Measurements from ENCODE around the gene SETX.

SETX gene

GRCh38 chr9:132238992-132239391, 115.8 kb downstream of the SETX start:
- no peak for DNase-seq

GRCh38 chr9:132238026-132238972, 116.5 kb downstream of the SETX start:
- no peak for DNase-seq

GRCh38 chr9:132237481-132237880, 117.3 kb downstream of the SETX start:
- DNase-seq: no peak

GRCh38 chr9:132236662-132237311, 118.0 kb downstream of the SETX start:
- DNase-seq: no peak

- DNase-seq: no peak
These were observed 118.7 kb downstream of the SETX start for GRCh38 chr9:132235894-132236661.

- DNase-seq: no peak
These were observed 119.7 kb downstream of the SETX start for GRCh38 chr9:132235125-132235524.

GRCh38 chr9:132234535-132234934, 120.3 kb downstream of the SETX start:
- no peak for DNase-seq

GRCh38 chr9:132233138-132233537, 121.6 kb downstream of the SETX start:
- no peak for DNase-seq

GRCh38 chr9:132232522-132232921, 122.3 kb downstream of the SETX start:
- no peak for DNase-seq

- DNase-seq: no peak
These were observed 123.6 kb downstream of the SETX start for GRCh38 chr9:132231019-132231701.

- DNase-seq: no peak
These were observed 124.2 kb downstream of the SETX start for GRCh38 chr9:132230605-132231004.

- DNase-seq: no peak
These were observed 126.7 kb downstream of the SETX start for GRCh38 chr9:132228062-132228461.

GRCh38 chr9:132226571-132227430, 128.0 kb downstream of the SETX start:
- no peak for DNase-seq

GRCh38 chr9:132224645-132225044, 130.1 kb downstream of the SETX start:
- no peak for DNase-seq

- no peak for DNase-seq
These were observed 132.8 kb downstream of the SETX start for GRCh38 chr9:132221941-132222340.

GRCh38 chr9:132218208-132218607, 136.6 kb downstream of the SETX start:
- no peak for DNase-seq

- DNase-seq: no peak
These were observed 137.7 kb downstream of the SETX start for GRCh38 chr9:132216861-132217619.

- DNase-seq: no peak
These were observed 140.7 kb downstream of the SETX start for GRCh38 chr9:132214027-132214622.

- DNase-seq: no peak
These were observed 143.2 kb downstream of the SETX start for GRCh38 chr9:132211570-132211969.
